Measurements from ENCODE around the gene IFIT3.

DNA sequence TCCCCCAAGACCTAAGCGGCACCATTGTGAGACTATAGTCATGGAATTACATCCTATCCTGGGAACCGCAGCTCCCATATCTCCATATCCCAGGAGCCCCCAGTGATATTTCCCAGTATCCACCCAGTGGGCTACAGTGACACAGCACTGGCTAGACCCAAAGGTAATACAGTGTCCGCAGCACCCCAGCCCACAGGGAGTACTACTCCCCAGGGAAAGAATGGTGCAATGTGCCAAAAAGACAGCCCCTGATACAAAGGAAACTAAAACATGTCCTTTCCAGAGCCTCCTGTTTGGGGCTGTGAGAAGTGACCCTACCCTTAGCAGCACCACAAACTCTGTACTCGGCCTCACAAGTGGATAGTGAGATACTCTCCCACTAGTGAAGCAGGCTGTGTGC, 30.4 kb upstream of the IFIT3 start:
- TF ChIP-seq, protein P1, sequence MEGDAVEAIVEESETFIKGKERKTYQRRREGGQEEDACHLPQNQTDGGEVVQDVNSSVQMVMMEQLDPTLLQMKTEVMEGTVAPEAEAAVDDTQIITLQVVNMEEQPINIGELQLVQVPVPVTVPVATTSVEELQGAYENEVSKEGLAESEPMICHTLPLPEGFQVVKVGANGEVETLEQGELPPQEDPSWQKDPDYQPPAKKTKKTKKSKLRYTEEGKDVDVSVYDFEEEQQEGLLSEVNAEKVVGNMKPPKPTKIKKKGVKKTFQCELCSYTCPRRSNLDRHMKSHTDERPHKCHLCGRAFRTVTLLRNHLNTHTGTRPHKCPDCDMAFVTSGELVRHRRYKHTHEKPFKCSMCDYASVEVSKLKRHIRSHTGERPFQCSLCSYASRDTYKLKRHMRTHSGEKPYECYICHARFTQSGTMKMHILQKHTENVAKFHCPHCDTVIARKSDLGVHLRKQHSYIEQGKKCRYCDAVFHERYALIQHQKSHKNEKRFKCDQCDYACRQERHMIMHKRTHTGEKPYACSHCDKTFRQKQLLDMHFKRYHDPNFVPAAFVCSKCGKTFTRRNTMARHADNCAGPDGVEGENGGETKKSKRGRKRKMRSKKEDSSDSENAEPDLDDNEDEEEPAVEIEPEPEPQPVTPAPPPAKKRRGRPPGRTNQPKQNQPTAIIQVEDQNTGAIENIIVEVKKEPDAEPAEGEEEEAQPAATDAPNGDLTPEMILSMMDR (conservative IDR thresholded peaks at IDR 0.05): no peak
- TF ChIP-seq ZFX (IDR thresholded peaks at IDR 0.05): no peak

Measured in C4-2B (cell line).